HepG2 (cell line): ENCODE data around the gene SLC16A5. TPM values are rescaled to one million over a fixed set of nuclear protein-coding genes. Genes with fewer than 3 reads are reported as not detected.
A peak's percentile ranks its signal among the peaks of the same experiment; 100 is the strongest.

Source experiments
- ARNT2 ChIP-seq: sonication (generic); formaldehyde crosslinking; IDR thresholded peaks from 2 replicates; pipeline ENCODE4 v1.8.0; 2022; ENCODE audit warnings: mild to moderate bottlenecking, low read depth, missing genetic modification reagents, moderate library complexity
- BORCS8-MEF2B ChIP-seq: sonication (generic); formaldehyde crosslinking; IDR thresholded peaks from 2 replicates; pipeline ENCODE4 v1.8.0; 2022; ENCODE audit warnings: mild to moderate bottlenecking, missing genetic modification reagents
- CEBPB ChIP-seq: IDR thresholded peaks from 2 replicates; pipeline ENCODE4 v1.6.1; 2011; ENCODE audit warnings: low read depth, low read length, improper control_type of control experiment, borderline replicate concordance
- CHD4 ChIP-seq: fragments of 200-600 bp; sonication (generic); IDR thresholded peaks from 2 replicates; pipeline ENCODE4 v1.7.0; 2017; ENCODE audit warnings: mild to moderate bottlenecking, low read length, borderline replicate concordance
- DNMT1 ChIP-seq: sonication (generic); formaldehyde crosslinking; IDR thresholded peaks from 2 replicates; pipeline ENCODE4 v1.5.1; 2020; ENCODE audit warnings: mild to moderate bottlenecking, missing genetic modification reagents
- GTF3A ChIP-seq: sonication (generic); formaldehyde crosslinking; conservative IDR thresholded peaks from 2 replicates; pipeline ENCODE4 v1.4.0; 2020; ENCODE audit warnings: mild to moderate bottlenecking, missing genetic modification reagents
- HNRNPL ChIP-seq: fragments of 200-400 bp; formaldehyde crosslinking; IDR thresholded peaks from 2 replicates; pipeline ENCODE4 v1.6.1; 2017; ENCODE audit warnings: mild to moderate bottlenecking, low read depth, low read length
- MYC ChIP-seq: sonication (generic); formaldehyde crosslinking; IDR thresholded peaks from 2 replicates; pipeline ENCODE4 v1.9.0; 2021; ENCODE audit warnings: missing genetic modification reagents, borderline replicate concordance
- MZF1 ChIP-seq: sonication (generic); formaldehyde crosslinking; IDR thresholded peaks from 2 replicates; pipeline ENCODE4 v1.8.1; 2023; ENCODE audit warnings: mild to moderate bottlenecking, missing genetic modification reagents, borderline replicate concordance
- NR2C2 ChIP-seq: sonication (generic); formaldehyde crosslinking; IDR thresholded peaks from 2 replicates; pipeline ENCODE4 v1.4.0; 2020; ENCODE audit warnings: missing genetic modification reagents, mild to moderate bottlenecking, moderate library complexity, borderline replicate concordance
- RXRB ChIP-seq: IDR thresholded peaks from 2 replicates; pipeline ENCODE4 v1.6.1; 2016; ENCODE audit warnings: borderline replicate concordance, missing genetic modification reagents, missing compliant biosample characterization
- SALL2 ChIP-seq: sonication (generic); formaldehyde crosslinking; IDR thresholded peaks from 2 replicates; pipeline ENCODE4 v1.8.1; 2023; ENCODE audit warnings: mild to moderate bottlenecking, missing genetic modification reagents, inconsistent platforms
- TAF1 ChIP-seq: sonication (generic); formaldehyde crosslinking; IDR thresholded peaks from 2 replicates; pipeline ENCODE4 v1.4.0; 2020; ENCODE audit warnings: missing genetic modification reagents
- ZEB1 ChIP-seq: IDR thresholded peaks from 2 replicates; pipeline ENCODE4 v1.6.1; 2012; ENCODE audit warnings: mild to moderate bottlenecking, low read depth, inconsistent platforms; ENCODE audit not compliant: insufficient replicate concordance
- ZFP82 ChIP-seq: sonication (generic); formaldehyde crosslinking; IDR thresholded peaks from 2 replicates; pipeline ENCODE4 v1.5.1; 2020; ENCODE audit warnings: mild to moderate bottlenecking, missing genetic modification reagents, borderline replicate concordance
- ZNF430 ChIP-seq: sonication (generic); formaldehyde crosslinking; IDR thresholded peaks from 2 replicates; pipeline ENCODE4 v1.9.0; 2021; ENCODE audit warnings: mild to moderate bottlenecking, missing genetic modification reagents
- ZNF562 ChIP-seq: sonication (generic); formaldehyde crosslinking; IDR thresholded peaks from 2 replicates; pipeline ENCODE4 v1.8.0; 2022; ENCODE audit warnings: missing genetic modification reagents, borderline replicate concordance
- ZNF782 ChIP-seq: sonication (generic); formaldehyde crosslinking; IDR thresholded peaks from 2 replicates; pipeline ENCODE4 v1.4.0; 2020; ENCODE audit warnings: missing genetic modification reagents, mild to moderate bottlenecking, borderline replicate concordance
- polyA plus RNA-seq, 8 experiments: library from polyadenylated mRNA; depleted of rRNA in 3 of 8; stranded (reverse) in 7 of 8; unstranded in 1 of 8; fragments of >200 nt; fragmentation: Illumina TruSeq in 4 of 8; extraction: Trizol in 4 of 8; gene quantifications; 2 replicates each; pipeline versions ENCODE4 v1.2.1 to v1.2.3, GENCODE V29; 2011 to 2016; ENCODE audit warnings: low read depth in 4 of 8, missing spikeins in 1 of 8, mixed read lengths in 1 of 8; ENCODE audit not compliant: insufficient read depth in 1 of 8
- total RNA-seq, 5 experiments: library from RNA; depleted of rRNA; stranded (reverse); fragments of >200 nt; fragmentation: Illumina TruSeq; extraction: Trizol; gene quantifications; 2 replicates each; pipeline ENCODE4 v1.2.3, GENCODE V29; 2016; ENCODE audit warnings: low read depth in 1 of 5
- TF ChIP-seq, protein P1 (sequence below): sonication (generic); formaldehyde crosslinking; IDR thresholded peaks from 2 replicates; pipeline ENCODE4 v1.8.1; 2022; ENCODE audit warnings: low read depth, mild to moderate bottlenecking, missing genetic modification reagents
- TF ChIP-seq, protein P2 (sequence below): sonication (generic); formaldehyde crosslinking; IDR thresholded peaks from 2 replicates; pipeline ENCODE4 v1.9.0; 2022; ENCODE audit warnings: missing genetic modification reagents, mild to moderate bottlenecking, borderline replicate concordance
- TF ChIP-seq, protein P3 (sequence below): sonication (generic); formaldehyde crosslinking; IDR thresholded peaks from 2 replicates; pipeline ENCODE4 v1.4.0; 2020; ENCODE audit warnings: missing genetic modification reagents, borderline replicate concordance

Gene SLC16A5
- total and polyA plus RNA-seq, 2 of the 13 experiments (the other 11 are each of a cell fraction or from before 2014, with no cell fraction given): 0.69 to 5.6 TPM

DNA sequence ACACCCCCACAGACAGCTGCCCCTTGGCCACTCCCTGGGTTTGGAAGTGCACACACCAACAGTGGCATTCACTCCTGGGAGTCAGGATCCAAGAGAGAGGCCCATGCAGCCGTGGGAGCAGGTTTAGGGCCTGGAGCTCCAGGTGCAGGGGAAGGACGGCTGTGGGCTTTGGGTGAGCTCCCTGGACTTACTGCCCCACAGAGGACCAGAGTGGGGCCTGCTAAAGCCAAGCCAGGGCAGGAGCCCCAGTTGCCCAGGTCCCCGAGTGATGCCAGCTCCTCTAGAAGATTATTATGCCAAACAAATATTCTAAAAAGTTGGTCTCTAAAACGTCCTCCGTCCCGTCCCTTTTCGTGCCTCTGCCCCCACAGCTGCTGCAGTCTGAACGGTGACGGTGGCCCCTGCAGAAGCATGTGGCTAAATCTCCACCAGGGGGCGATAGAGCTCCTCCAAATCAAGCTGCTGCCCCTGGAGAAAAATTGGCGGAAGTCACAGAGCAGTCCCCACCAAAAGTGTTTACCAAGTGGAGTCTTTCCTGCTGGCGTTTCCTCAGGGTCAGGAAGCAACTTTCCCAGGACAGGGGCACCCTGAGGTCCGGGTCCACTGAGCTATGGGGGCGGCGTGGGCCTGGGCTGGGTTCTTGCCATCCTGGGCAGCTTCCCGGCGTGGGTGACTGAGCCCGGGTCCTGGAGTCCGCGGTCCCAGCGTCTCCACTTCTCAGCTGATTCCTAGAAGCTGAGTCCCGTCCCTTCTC, 26.2 kb downstream of the SLC16A5 start (continued):
- TF ChIP-seq MZF1 (no peak), NR2C2 (CRISPR knock-in tag) (0 out of 2 replicates have a peak, but pooled peaks have one; percentile 43), GTF3A (CRISPR knock-in tag) (peak; percentile 76; the same call in 1 of the 2 replicates), SALL2 (CRISPR knock-in tag) (no peak), CEBPB (no peak), HNRNPL (0 out of 2 replicates have a peak, but pooled peaks have one; percentile 43), ZFP82 (no peak), BORCS8-MEF2B (CRISPR knock-in tag) (0 out of 2 replicates have a peak, but pooled peaks have one; percentile 29), TAF1 (CRISPR knock-in tag) (no peak), CHD4 (no peak), ZNF562 (CRISPR knock-in tag) (no peak), MYC (no peak; the same call in 1 of the 2 replicates), ZNF782 (CRISPR knock-in tag) (peak; percentile 84; the same call in 1 of the 2 replicates), RXRB (CRISPR knock-in tag) (peak; percentile 54; the same call in 1 of the 2 replicates), ZNF430 (CRISPR knock-in tag) (0 out of 2 replicates have a peak, but pooled peaks have one; percentile 41), ZEB1 (no peak), DNMT1 (CRISPR knock-in tag) (no peak), ARNT2 (CRISPR knock-in tag) (peak; percentile 38; the same call in 1 of the 2 replicates)
- TF ChIP-seq, protein P1, sequence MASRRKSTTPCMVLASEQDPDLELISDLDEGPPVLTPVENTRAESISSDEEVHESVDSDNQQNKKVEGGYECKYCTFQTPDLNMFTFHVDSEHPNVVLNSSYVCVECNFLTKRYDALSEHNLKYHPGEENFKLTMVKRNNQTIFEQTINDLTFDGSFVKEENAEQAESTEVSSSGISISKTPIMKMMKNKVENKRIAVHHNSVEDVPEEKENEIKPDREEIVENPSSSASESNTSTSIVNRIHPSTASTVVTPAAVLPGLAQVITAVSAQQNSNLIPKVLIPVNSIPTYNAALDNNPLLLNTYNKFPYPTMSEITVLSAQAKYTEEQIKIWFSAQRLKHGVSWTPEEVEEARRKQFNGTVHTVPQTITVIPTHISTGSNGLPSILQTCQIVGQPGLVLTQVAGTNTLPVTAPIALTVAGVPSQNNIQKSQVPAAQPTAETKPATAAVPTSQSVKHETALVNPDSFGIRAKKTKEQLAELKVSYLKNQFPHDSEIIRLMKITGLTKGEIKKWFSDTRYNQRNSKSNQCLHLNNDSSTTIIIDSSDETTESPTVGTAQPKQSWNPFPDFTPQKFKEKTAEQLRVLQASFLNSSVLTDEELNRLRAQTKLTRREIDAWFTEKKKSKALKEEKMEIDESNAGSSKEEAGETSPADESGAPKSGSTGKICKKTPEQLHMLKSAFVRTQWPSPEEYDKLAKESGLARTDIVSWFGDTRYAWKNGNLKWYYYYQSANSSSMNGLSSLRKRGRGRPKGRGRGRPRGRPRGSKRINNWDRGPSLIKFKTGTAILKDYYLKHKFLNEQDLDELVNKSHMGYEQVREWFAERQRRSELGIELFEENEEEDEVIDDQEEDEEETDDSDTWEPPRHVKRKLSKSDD (CRISPR knock-in tag): no peak
- TF ChIP-seq, protein P2, sequence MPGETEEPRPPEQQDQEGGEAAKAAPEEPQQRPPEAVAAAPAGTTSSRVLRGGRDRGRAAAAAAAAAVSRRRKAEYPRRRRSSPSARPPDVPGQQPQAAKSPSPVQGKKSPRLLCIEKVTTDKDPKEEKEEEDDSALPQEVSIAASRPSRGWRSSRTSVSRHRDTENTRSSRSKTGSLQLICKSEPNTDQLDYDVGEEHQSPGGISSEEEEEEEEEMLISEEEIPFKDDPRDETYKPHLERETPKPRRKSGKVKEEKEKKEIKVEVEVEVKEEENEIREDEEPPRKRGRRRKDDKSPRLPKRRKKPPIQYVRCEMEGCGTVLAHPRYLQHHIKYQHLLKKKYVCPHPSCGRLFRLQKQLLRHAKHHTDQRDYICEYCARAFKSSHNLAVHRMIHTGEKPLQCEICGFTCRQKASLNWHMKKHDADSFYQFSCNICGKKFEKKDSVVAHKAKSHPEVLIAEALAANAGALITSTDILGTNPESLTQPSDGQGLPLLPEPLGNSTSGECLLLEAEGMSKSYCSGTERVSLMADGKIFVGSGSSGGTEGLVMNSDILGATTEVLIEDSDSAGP (CRISPR knock-in tag): peak; percentile 57; the same call in 1 of the 2 replicates
- TF ChIP-seq, protein P3, sequence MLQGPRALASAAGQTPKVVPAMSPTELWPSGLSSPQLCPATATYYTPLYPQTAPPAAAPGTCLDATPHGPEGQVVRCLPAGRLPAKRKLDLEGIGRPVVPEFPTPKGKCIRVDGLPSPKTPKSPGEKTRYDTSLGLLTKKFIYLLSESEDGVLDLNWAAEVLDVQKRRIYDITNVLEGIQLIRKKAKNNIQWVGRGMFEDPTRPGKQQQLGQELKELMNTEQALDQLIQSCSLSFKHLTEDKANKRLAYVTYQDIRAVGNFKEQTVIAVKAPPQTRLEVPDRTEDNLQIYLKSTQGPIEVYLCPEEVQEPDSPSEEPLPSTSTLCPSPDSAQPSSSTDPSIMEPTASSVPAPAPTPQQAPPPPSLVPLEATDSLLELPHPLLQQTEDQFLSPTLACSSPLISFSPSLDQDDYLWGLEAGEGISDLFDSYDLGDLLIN (CRISPR knock-in tag): no peak
